SU-DHL-6 (cell line): ENCODE data around the gene PPFIA4.

Source experiments
- H2AFZ ChIP-seq: fragments of 200-600 bp; sonication (generic); 2 replicates; pipeline ENCODE4 v1.6.1; 2014; ENCODE audit warnings: low read depth, mild to moderate bottlenecking, moderate library complexity, mixed read lengths, antibody characterized with exemption, low read length; ENCODE audit not compliant: severe bottlenecking
- H3F3A ChIP-seq: fragments of 200-600 bp; shearing (Covaris generic); 2 replicates; pipeline ENCODE4 v1.6.0; 2016; ENCODE audit warnings: antibody characterized with exemption, mild to moderate bottlenecking; ENCODE audit not compliant: insufficient read depth
- H3K27ac ChIP-seq: fragments of 200-600 bp; sonication (generic); 2 replicates; pipeline ENCODE4 v1.5.1; 2016; ENCODE audit warnings: low read depth, mild to moderate bottlenecking, low read length, moderate library complexity, mixed read lengths
- H3K27me3 ChIP-seq: fragments of 200-600 bp; sonication (generic), shearing (Covaris generic); 2 replicates; pipeline ENCODE4 v1.6.0; 2014; ENCODE audit warnings: mild to moderate bottlenecking, low read length
- H3K36me3 ChIP-seq: fragments of 200-600 bp; sonication (generic); 2 replicates; pipeline ENCODE4 v1.6.1; 2014; ENCODE audit warnings: mild to moderate bottlenecking, low read length, mixed read lengths
- H3K4me2 ChIP-seq: fragments of 300-600, 200-600 bp; shearing (Covaris generic), sonication (generic); 2 replicates; pipeline ENCODE4 v1.6.0; 2014; ENCODE audit warnings: low read length, low read depth, mild to moderate bottlenecking; ENCODE audit not compliant: poor library complexity, severe bottlenecking
- H3K4me3 ChIP-seq: fragments of 200-600 bp; sonication (generic); 2 replicates; pipeline ENCODE4 v1.5.1; 2014; ENCODE audit warnings: antibody characterized with exemption, low read length, mild to moderate bottlenecking, mixed read lengths; ENCODE audit not compliant: insufficient read depth, poor library complexity, severe bottlenecking
- H3K79me2 ChIP-seq: fragments of 200-600 bp; sonication (generic); 2 replicates; pipeline ENCODE4 v1.6.1; 2014; ENCODE audit warnings: mild to moderate bottlenecking, low read length, moderate library complexity; ENCODE audit not compliant: insufficient read depth
- H3K9ac ChIP-seq: fragments of 200-600 bp; sonication (generic); 2 replicates; pipeline ENCODE4 v1.7.0; 2014; ENCODE audit warnings: mild to moderate bottlenecking, low read length
- H3K9me2 ChIP-seq: fragments of 200-600 bp; sonication (generic); replicated peaks from 2 replicates; pipeline ENCODE4 v1.6.1; 2014; ENCODE audit warnings: low read length; ENCODE audit not compliant: insufficient read depth
- H3K9me3 ChIP-seq: fragments of 200-600 bp; sonication (generic); 2 replicates; pipeline ENCODE4 v1.6.1; 2014; ENCODE audit warnings: low read length, mixed read lengths; ENCODE audit not compliant: insufficient read depth
- H4K20me1 ChIP-seq: fragments of 200-600 bp; sonication (generic); 2 replicates; pipeline ENCODE4 v1.6.1; 2014; ENCODE audit warnings: low read depth, mild to moderate bottlenecking, antibody characterized with exemption, low read length, moderate library complexity, mixed read lengths
- CTCF ChIP-seq: fragments of 200-600 bp; sonication (generic); IDR thresholded peaks from one replicate; pipeline ENCODE4 v1.5.1; 2017; ENCODE audit warnings: antibody characterized with exemption, mild to moderate bottlenecking, low read length, moderate library complexity; ENCODE audit not compliant: insufficient read depth, poor library complexity, severe bottlenecking
- EZH2phosphoT487 ChIP-seq: fragments of 200-600 bp; sonication (generic), shearing (Covaris generic); conservative IDR thresholded peaks from 2 replicates; pipeline ENCODE4 v1.6.1; 2018; ENCODE audit warnings: mild to moderate bottlenecking, antibody characterized with exemption, low read length, moderate library complexity, mixed read lengths

PPFIA4 gene

GRCh38 chr1:203082571-203083462 lies 56.5 kb downstream of the PPFIA4 start:
- Histone ChIP-seq H3K9me2 (no peaks in the 10 kb centered on the region), H3F3A (no peaks in the 10 kb centered on the region), H4K20me1 (no peaks in the 10 kb centered on the region), H3K36me3 (no peaks in the 10 kb centered on the region), H3K9ac (no peak overlapping the region), H3K27ac (no peak overlapping the region), H3K4me2 (no peak overlapping the region), H3K4me3 (no peak overlapping the region), H3K27me3 (no peaks in the 10 kb centered on the region), H2AFZ (no peak overlapping the region), H3K9me3 (no peaks in the 10 kb centered on the region), H3K79me2 (no peaks in the 10 kb centered on the region)
- TF ChIP-seq CTCF (no peak), EZH2phosphoT487 (no peak)

GRCh38 chr1:203083463-203083921 lies 57.2 kb downstream of the PPFIA4 start:
- Histone ChIP-seq H4K20me1 (no peaks in the 10 kb centered on the region), H3K9ac (no peak overlapping the region)

GRCh38 chr1:203084588-203085527 lies 58.6 kb downstream of the PPFIA4 start:
- H4K20me1 ChIP-seq = no peaks in the 10 kb centered on the region
- H3K9ac ChIP-seq = no peak overlapping the region
- no peaks in the 10 kb centered on the region for H3K36me3 ChIP-seq
- H3K4me3 ChIP-seq = no peak overlapping the region
- H3K79me2 ChIP-seq = no peaks in the 10 kb centered on the region
- no peaks in the 10 kb centered on the region for H3K27me3 ChIP-seq
- no peak overlapping the region for H3K4me2 ChIP-seq
- TF ChIP-seq EZH2phosphoT487 (no peak), CTCF (peak; percentile 59)
- H2AFZ ChIP-seq = no peak overlapping the region
- no peaks in the 10 kb centered on the region for H3F3A ChIP-seq
- no peaks in the 10 kb centered on the region for H3K9me3 ChIP-seq
- no peaks in the 10 kb centered on the region for H3K9me2 ChIP-seq
- no peak overlapping the region for H3K27ac ChIP-seq

More at GRCh38 chr1:203083463-203083921, 57.2 kb downstream of the PPFIA4 start:
- Histone ChIP-seq H2AFZ (no peak overlapping the region), H3K9me2 (no peaks in the 10 kb centered on the region), H3K4me2 (no peak overlapping the region), H3F3A (no peaks in the 10 kb centered on the region), H3K27ac (no peak overlapping the region), H3K27me3 (no peaks in the 10 kb centered on the region), H3K79me2 (no peaks in the 10 kb centered on the region), H3K4me3 (no peak overlapping the region), H3K9me3 (no peaks in the 10 kb centered on the region), H3K36me3 (no peaks in the 10 kb centered on the region)
- no peak for TF ChIP-seq CTCF
- no peak for TF ChIP-seq EZH2phosphoT487
